IPS DF 6.9 (cell line): ENCODE results near the gene TEKT3.

Source experiments
- DNase-seq: peaks from one replicate; pipeline ENCODE4 v3.0.0-alpha.2; 2013; ENCODE audit warnings: low read depth, low spot score
- H3K27ac ChIP-seq: one replicate; pipeline ENCODE4 v1.5.1; 2013; ENCODE audit warnings: low read length, control low read depth
- H3K27me3 ChIP-seq: 2 replicates; pipeline ENCODE4 v1.6.1; 2013; ENCODE audit warnings: mild to moderate bottlenecking, low read length; ENCODE audit not compliant: control insufficient read depth, insufficient read depth
- H3K36me3 ChIP-seq: 2 replicates; pipeline ENCODE4 v1.6.1; 2013; ENCODE audit warnings: low read length; ENCODE audit not compliant: control insufficient read depth, insufficient read depth
- H3K4me1 ChIP-seq: 2 replicates; pipeline ENCODE4 v1.6.1; 2013; ENCODE audit warnings: low read length; ENCODE audit not compliant: control insufficient read depth, insufficient read depth
- H3K4me3 ChIP-seq: 2 replicates; pipeline ENCODE4 v1.5.1; 2013; ENCODE audit warnings: mild to moderate bottlenecking, low read length
- H3K9me3 ChIP-seq: 2 replicates; pipeline ENCODE4 v1.6.1; 2013; ENCODE audit warnings: low read length, inconsistent platforms; ENCODE audit not compliant: control insufficient read depth, insufficient read depth
- WGBS: extraction: QIAGEN DNeasy Blood & Tissue Kit; methylation state at CpG from one replicate; pipeline ENCODE4 v1.1.7; 2013; ENCODE audit warnings: mixed read lengths, missing lambda C conversion rate; ENCODE audit not compliant: insufficient read length, insufficient coverage; 5-methylcytosine and 5-hydroxymethylcytosine counted together

The TEKT3 gene

GRCh38 chr17:15341385-15341849 is at the start of gene TEKT3:
Gene TEKT3 (minus strand): TSS chr17:15341597. CDS start chr17:15331585, 10,012 bp downstream.
- Histone ChIP-seq H3K9me3 (no peaks in the 10 kb centered on the region), H3K27ac (no peak within 1 kb of the TSS), H3K36me3 (no peaks in the 10 kb centered on the region), H3K4me1 (no peaks in the 10 kb centered on the region; the same call in 1 of the 2 replicates), H3K27me3 (no peaks in the 10 kb centered on the region), H3K4me3 (peak within 1 kb of the TSS; percentile 68; the same call in 1 of the 2 replicates)
- peak; percentile 77 for DNase-seq
- WGBS: no CpG with 5 or more reads among the region's 36 CpGs

GRCh38 chr17:15388356-15389041 is 47.1 kb upstream of the TEKT3 start:
- Histone ChIP-seq H3K36me3 (no peaks in the 10 kb centered on the region), H3K9me3 (no peaks in the 10 kb centered on the region), H3K4me3 (no peak overlapping the region), H3K4me1 (0 out of 2 replicates have a peak, but pooled peaks cover 2% of the 10 kb centered on the region), H3K27me3 (no peaks in the 10 kb centered on the region), H3K27ac (no peak overlapping the region)
- no peak for DNase-seq
- WGBS: no CpG with 5 or more reads among the region's 8 CpGs

- Histone ChIP-seq H3K27me3 (no peaks in the 10 kb centered on the region), H3K4me1 (0 out of 2 replicates have a peak, but pooled peaks cover 2% of the 10 kb centered on the region), H3K36me3 (no peaks in the 10 kb centered on the region), H3K27ac (no peak overlapping the region), H3K4me3 (no peak overlapping the region), H3K9me3 (no peaks in the 10 kb centered on the region)
- WGBS: no CpG with 5 or more reads among the region's 4 CpGs
- no peak for DNase-seq
These were observed 44.7 kb upstream of the TEKT3 start for GRCh38 chr17:15386083-15386482.

DNA sequence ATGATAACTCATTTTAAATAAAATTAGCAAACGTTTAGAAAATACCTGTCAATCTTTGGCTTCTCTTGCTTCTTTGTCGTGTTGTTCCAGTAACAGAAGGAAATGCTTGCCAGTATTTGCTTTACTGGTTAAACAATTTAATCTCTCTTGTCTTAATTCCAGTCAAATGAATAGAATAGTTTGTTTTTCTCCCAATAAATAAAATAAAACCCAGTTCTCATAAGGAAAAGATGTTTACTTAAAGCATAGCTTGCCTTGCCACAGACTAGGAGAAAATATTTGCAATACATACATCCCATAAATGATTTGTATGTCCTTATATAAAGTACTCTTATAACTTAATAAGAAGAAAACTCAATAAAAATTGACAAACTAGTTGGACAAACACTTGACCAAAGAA is 43.9 kb upstream of the TEKT3 start:
- Histone ChIP-seq H3K36me3 (no peaks in the 10 kb centered on the region), H3K27ac (no peak overlapping the region), H3K9me3 (no peaks in the 10 kb centered on the region), H3K4me1 (0 out of 2 replicates have a peak, but pooled peaks cover 2% of the 10 kb centered on the region), H3K27me3 (no peaks in the 10 kb centered on the region), H3K4me3 (no peak overlapping the region)
- WGBS: no CpG with 5 or more reads among the region's 2 CpGs
- no peak for DNase-seq

DNA sequence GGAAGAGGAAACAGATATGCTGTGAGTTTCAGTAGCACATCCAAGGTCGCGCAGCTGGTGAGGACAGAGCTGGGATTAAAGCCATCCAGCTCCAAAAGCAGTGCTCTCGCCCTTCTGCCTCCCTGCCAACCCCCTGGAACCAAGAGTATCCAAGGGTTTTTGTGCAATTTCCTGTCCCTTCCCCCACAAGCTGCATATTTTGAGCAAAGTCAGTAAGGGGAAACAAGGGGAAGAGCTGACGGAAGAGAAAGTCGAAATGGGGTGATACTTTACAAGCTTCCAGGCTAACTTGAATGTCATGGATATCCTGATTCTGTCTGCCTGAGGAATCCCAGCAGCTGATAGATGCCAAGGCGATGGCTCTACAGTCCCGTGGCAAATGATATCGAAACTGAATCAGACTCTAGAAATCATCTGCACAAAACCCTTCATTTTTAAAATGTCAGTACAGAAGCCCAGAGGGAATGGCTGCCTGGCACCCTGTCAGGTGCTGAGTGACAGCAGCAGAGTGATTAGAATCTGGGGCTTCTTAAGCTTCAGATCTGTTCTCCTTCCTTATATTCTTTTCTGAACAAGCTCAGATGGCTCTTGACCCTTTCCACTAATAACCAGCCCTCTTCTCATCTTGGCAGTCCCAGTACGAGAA is 42.9 kb upstream of the TEKT3 start:
- Histone ChIP-seq H3K4me1 (0 out of 2 replicates have a peak, but pooled peaks cover 2% of the 10 kb centered on the region), H3K4me3 (no peak overlapping the region), H3K9me3 (no peaks in the 10 kb centered on the region), H3K27ac (no peak overlapping the region), H3K36me3 (no peaks in the 10 kb centered on the region), H3K27me3 (no peaks in the 10 kb centered on the region)
- WGBS: no CpG with 5 or more reads among the region's 9 CpGs
- DNase-seq: no peak

DNA sequence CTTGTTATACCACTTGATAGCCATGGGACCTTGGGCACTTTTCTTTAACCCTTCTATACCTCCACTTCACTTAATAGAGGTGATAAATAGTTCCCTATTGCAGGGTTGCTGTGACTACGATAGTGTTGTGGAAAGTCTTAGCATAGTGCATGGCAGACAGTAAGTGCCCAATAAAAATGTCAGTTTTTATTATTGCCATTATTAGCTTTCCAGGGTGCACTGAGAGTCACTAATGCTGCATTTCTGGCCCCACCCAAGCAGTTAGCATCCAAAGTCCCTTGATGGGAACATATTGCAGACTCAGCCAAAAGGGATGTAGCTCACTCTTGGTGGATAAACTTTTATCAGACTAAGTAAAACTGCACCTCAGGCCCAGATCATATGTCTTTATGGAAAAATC is 41.5 kb upstream of the TEKT3 start:
- 0 out of 2 replicates have a peak, but pooled peaks cover 2% of the 10 kb centered on the region for H3K4me1 ChIP-seq
- no CpG with 5 or more reads among the region's 1 CpG for WGBS
- DNase-seq: no peak
- H3K4me3 ChIP-seq: no peak overlapping the region
- H3K9me3 ChIP-seq: no peaks in the 10 kb centered on the region
- H3K36me3 ChIP-seq: no peaks in the 10 kb centered on the region
- H3K27me3 ChIP-seq: no peaks in the 10 kb centered on the region
- H3K27ac ChIP-seq: no peak overlapping the region

- H3K4me1 ChIP-seq: 0 out of 2 replicates have a peak, but pooled peaks cover 2% of the 10 kb centered on the region
These were observed 40.3 kb upstream of the TEKT3 start for GRCh38 chr17:15381707-15382106.

GRCh38 chr17:15380446-15380845 is 39.0 kb upstream of the TEKT3 start:
- Histone ChIP-seq H3K36me3 (no peaks in the 10 kb centered on the region), H3K27ac (no peak overlapping the region), H3K9me3 (no peaks in the 10 kb centered on the region), H3K27me3 (no peaks in the 10 kb centered on the region), H3K4me1 (0 out of 2 replicates have a peak, but pooled peaks cover 2% of the 10 kb centered on the region), H3K4me3 (no peak overlapping the region)
- DNase-seq: no peak
- no CpG with 5 or more reads among the region's 4 CpGs for WGBS

More at GRCh38 chr17:15381707-15382106, 40.3 kb upstream of the TEKT3 start:
- no CpG with 5 or more reads among the region's 2 CpGs for WGBS
- H3K27ac ChIP-seq: no peak overlapping the region
- H3K9me3 ChIP-seq: no peaks in the 10 kb centered on the region
- no peak for DNase-seq
- H3K36me3 ChIP-seq: no peaks in the 10 kb centered on the region
- no peak overlapping the region for H3K4me3 ChIP-seq
- no peaks in the 10 kb centered on the region for H3K27me3 ChIP-seq

- H3K27me3 ChIP-seq: no peaks in the 10 kb centered on the region
- no peak overlapping the region for H3K27ac ChIP-seq
- no peaks in the 10 kb centered on the region for H3K36me3 ChIP-seq
- no peak for DNase-seq
- H3K9me3 ChIP-seq: no peaks in the 10 kb centered on the region
- 0 out of 2 replicates have a peak, but pooled peaks cover 2% of the 10 kb centered on the region for H3K4me1 ChIP-seq
- WGBS: no CpG with 5 or more reads among the region's 5 CpGs
- H3K4me3 ChIP-seq: no peak overlapping the region
These were observed 38.3 kb upstream of the TEKT3 start for GRCh38 chr17:15379659-15380058.

DNA sequence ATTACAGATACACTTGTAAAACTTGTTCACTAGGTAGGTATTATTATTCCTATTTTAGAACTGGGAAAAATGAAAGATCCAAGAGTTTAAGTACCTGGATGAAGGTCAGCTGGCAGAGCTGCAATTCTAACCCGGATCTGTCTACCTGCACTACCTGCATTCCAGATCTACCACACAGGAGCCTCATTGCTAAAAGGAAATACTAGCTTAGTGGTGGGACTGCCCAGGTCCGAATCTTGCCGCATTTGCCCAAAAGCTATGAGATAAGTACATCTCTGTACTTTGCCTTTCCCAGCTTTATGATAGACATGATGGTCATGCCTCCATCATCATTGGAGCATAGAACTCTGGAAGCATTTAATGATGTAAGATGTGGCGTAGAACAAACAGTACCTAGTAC is 36.8 kb upstream of the TEKT3 start:
- H3K36me3 ChIP-seq: no peaks in the 10 kb centered on the region
- DNase-seq: no peak
- no CpG with 5 or more reads among the region's 4 CpGs for WGBS
- no peak overlapping the region for H3K27ac ChIP-seq
- no peaks in the 10 kb centered on the region for H3K27me3 ChIP-seq
- H3K4me3 ChIP-seq: no peak overlapping the region
- no peaks in the 10 kb centered on the region for H3K4me1 ChIP-seq
- H3K9me3 ChIP-seq: no peaks in the 10 kb centered on the region
